NK-92 (cell line): ENCODE measurements around the gene SMCO3.

ENCODE experiments used
- DNase-seq: peaks from one replicate; lab custom pipeline; 2025; ENCODE audit not compliant: unreplicated experiment; lab: John Stamatoyannopoulos, UW

SMCO3 gene

GRCh38 chr12:14814014-14814413, at the start of gene SMCO3:
SMCO3 (minus strand) TSS chr12:14814182; CDS start chr12:14806680, 7,502 bp downstream.
- DNase-seq: no peak

- no peak for DNase-seq
Measured at GRCh38 chr12:14860490-14860889, 46.5 kb upstream of the SMCO3 start.

GRCh38 chr12:14858513-14858912, 44.5 kb upstream of the SMCO3 start:
- no peak for DNase-seq

- no peak for DNase-seq
Measured at GRCh38 chr12:14854586-14855183, 40.7 kb upstream of the SMCO3 start.

- DNase-seq: no peak
Measured at GRCh38 chr12:14853961-14854360, 40.0 kb upstream of the SMCO3 start.

GRCh38 chr12:14852880-14853279, 38.9 kb upstream of the SMCO3 start:
- no peak for DNase-seq

- no peak for DNase-seq
Measured at GRCh38 chr12:14850929-14851663, 37.1 kb upstream of the SMCO3 start.

- no peak for DNase-seq
Measured at GRCh38 chr12:14849661-14850060, 35.7 kb upstream of the SMCO3 start.

GRCh38 chr12:14846876-14847580, 33.0 kb upstream of the SMCO3 start:
- DNase-seq: no peak

- no peak for DNase-seq
Measured at GRCh38 chr12:14846042-14846587, 32.1 kb upstream of the SMCO3 start.

GRCh38 chr12:14845350-14845750, 31.4 kb upstream of the SMCO3 start:
- DNase-seq: no peak

GRCh38 chr12:14844401-14844800, 30.4 kb upstream of the SMCO3 start:
- no peak for DNase-seq

GRCh38 chr12:14843425-14843887, 29.5 kb upstream of the SMCO3 start, which contains the start of gene ART4:
ART4 (minus strand) TSS chr12:14843526; CDS start chr12:14843113, 413 bp downstream.
- DNase-seq: no peak

- DNase-seq: no peak
Measured at GRCh38 chr12:14842315-14842714, 28.3 kb upstream of the SMCO3 start.

- no peak for DNase-seq
Measured at GRCh38 chr12:14841761-14842160, 27.8 kb upstream of the SMCO3 start.

- no peak for DNase-seq
Measured at GRCh38 chr12:14840616-14841015, 26.6 kb upstream of the SMCO3 start.

GRCh38 chr12:14839262-14839661, 25.3 kb upstream of the SMCO3 start:
- no peak for DNase-seq

GRCh38 chr12:14836336-14837210, 22.6 kb upstream of the SMCO3 start:
- no peak for DNase-seq

- DNase-seq: no peak
Measured at GRCh38 chr12:14834509-14834908, 20.5 kb upstream of the SMCO3 start.

- no peak for DNase-seq
Measured at GRCh38 chr12:14833952-14834351, 20.0 kb upstream of the SMCO3 start.

- DNase-seq: no peak
Measured at GRCh38 chr12:14833336-14833735, 19.4 kb upstream of the SMCO3 start.
